Measurements from ENCODE around the gene NKX2-1.

NKX2-1 gene

GRCh38 chr14:36507847-36508417, 12.1 kb downstream of the NKX2-1 start:
- TF ChIP-seq SIN3A (IDR thresholded peaks at IDR 0.05; ENCODE audit: borderline replicate concordance, insufficient read depth, low read length): no peak
- no peak for TF ChIP-seq POLR2AphosphoS5 (IDR thresholded peaks at IDR 0.05; ENCODE audit: low read depth, low read length)
- no peak for TF ChIP-seq REST (IDR thresholded peaks at IDR 0.05; ENCODE audit: insufficient read depth in 1 of 2, low read depth in 2 of 2, low read length in 2 of 2)
- no peak for TF ChIP-seq FOXP2 (optimal IDR thresholded peaks at IDR 0.05; ENCODE audit: borderline replicate concordance, extremely low read depth, extremely low read length, insufficient read depth)
- no peak for TF ChIP-seq TAF1 (IDR thresholded peaks at IDR 0.05; ENCODE audit: borderline replicate concordance, insufficient read depth, low read length)

- TF ChIP-seq SIN3A (IDR thresholded peaks at IDR 0.05; ENCODE audit: borderline replicate concordance, insufficient read depth, low read length): no peak
- TF ChIP-seq REST (IDR thresholded peaks at IDR 0.05; ENCODE audit: insufficient read depth in 1 of 2, low read depth in 2 of 2, low read length in 2 of 2): no peak
- no peak for TF ChIP-seq TAF1 (IDR thresholded peaks at IDR 0.05; ENCODE audit: borderline replicate concordance, insufficient read depth, low read length)
- TF ChIP-seq FOXP2 (optimal IDR thresholded peaks at IDR 0.05; ENCODE audit: borderline replicate concordance, extremely low read depth, extremely low read length, insufficient read depth): no peak
- no peak for TF ChIP-seq POLR2AphosphoS5 (IDR thresholded peaks at IDR 0.05; ENCODE audit: low read depth, low read length)
These were observed 13.1 kb downstream of the NKX2-1 start for GRCh38 chr14:36506732-36507614.

GRCh38 chr14:36505892-36506731, 13.9 kb downstream of the NKX2-1 start:
- no peak for TF ChIP-seq SIN3A (IDR thresholded peaks at IDR 0.05; ENCODE audit: borderline replicate concordance, insufficient read depth, low read length)
- no peak for TF ChIP-seq REST (IDR thresholded peaks at IDR 0.05; ENCODE audit: insufficient read depth in 1 of 2, low read depth in 2 of 2, low read length in 2 of 2)
- no peak for TF ChIP-seq FOXP2 (optimal IDR thresholded peaks at IDR 0.05; ENCODE audit: borderline replicate concordance, extremely low read depth, extremely low read length, insufficient read depth)
- TF ChIP-seq POLR2AphosphoS5 (IDR thresholded peaks at IDR 0.05; ENCODE audit: low read depth, low read length): no peak
- TF ChIP-seq TAF1 (IDR thresholded peaks at IDR 0.05; ENCODE audit: borderline replicate concordance, insufficient read depth, low read length): no peak

GRCh38 chr14:36505181-36505815, 14.7 kb downstream of the NKX2-1 start:
- no peak for TF ChIP-seq SIN3A (IDR thresholded peaks at IDR 0.05; ENCODE audit: borderline replicate concordance, insufficient read depth, low read length)
- no peak for TF ChIP-seq REST (IDR thresholded peaks at IDR 0.05; ENCODE audit: insufficient read depth in 1 of 2, low read depth in 2 of 2, low read length in 2 of 2)
- TF ChIP-seq POLR2AphosphoS5 (IDR thresholded peaks at IDR 0.05; ENCODE audit: low read depth, low read length): no peak
- TF ChIP-seq FOXP2 (optimal IDR thresholded peaks at IDR 0.05; ENCODE audit: borderline replicate concordance, extremely low read depth, extremely low read length, insufficient read depth): no peak
- TF ChIP-seq TAF1 (IDR thresholded peaks at IDR 0.05; ENCODE audit: borderline replicate concordance, insufficient read depth, low read length): no peak

Data from PFSK-1 (cell line).